Measurements from ENCODE around the gene SPIC.

SPIC gene

DNA sequence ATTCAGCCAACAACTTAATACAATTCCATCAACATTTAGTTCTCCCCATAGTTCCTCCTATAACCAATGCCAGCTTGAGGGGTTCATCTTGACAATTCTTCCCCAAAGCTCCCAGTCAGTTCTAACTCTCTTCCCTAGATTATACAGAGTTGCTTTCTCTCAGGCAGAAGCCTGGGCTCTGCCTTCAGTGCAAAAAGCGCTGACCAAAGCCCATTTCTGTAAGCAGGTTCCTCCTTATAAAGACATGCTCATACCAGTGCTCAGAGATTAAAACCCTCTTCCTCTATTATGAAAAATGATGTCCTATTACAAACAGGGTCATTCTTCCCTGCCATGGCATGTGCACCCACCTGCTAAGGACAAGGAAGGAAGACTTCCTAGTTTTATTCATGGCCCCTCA is 16.2 kb downstream of the SPIC start:
- Histone ChIP-seq H3K79me2 (ENCODE audit: insufficient read depth, low read length) (no peaks in the 10 kb centered on the region), H4K20me1 (ENCODE audit: low read depth, low read length) (no peaks in the 10 kb centered on the region), H3K27me3 (ENCODE audit: low read length) (no peaks in the 10 kb centered on the region), H3K9ac (ENCODE audit: low read length) (no peak overlapping the region), H3K4me3 (ENCODE audit: insufficient read depth, low read length, poor library complexity, severe bottlenecking) (no peak overlapping the region), H2AFZ (ENCODE audit: low read depth, low read length, severe bottlenecking) (no peak overlapping the region), H3K9me3 (ENCODE audit: insufficient read depth, low read length) (no peaks in the 10 kb centered on the region), H3F3A (ENCODE audit: insufficient read depth) (no peaks in the 10 kb centered on the region), H3K4me2 (ENCODE audit: low read depth, low read length, poor library complexity, severe bottlenecking) (no peak overlapping the region), H3K9me2 (replicated peaks; ENCODE audit: insufficient read depth, low read length) (no peaks in the 10 kb centered on the region), H3K36me3 (ENCODE audit: low read length) (no peaks in the 10 kb centered on the region), H3K27ac (ENCODE audit: low read depth, low read length) (no peak overlapping the region)
- no peak for TF ChIP-seq EZH2phosphoT487 (conservative IDR thresholded peaks at IDR 0.05; ENCODE audit: low read length)
- TF ChIP-seq, protein P1, sequence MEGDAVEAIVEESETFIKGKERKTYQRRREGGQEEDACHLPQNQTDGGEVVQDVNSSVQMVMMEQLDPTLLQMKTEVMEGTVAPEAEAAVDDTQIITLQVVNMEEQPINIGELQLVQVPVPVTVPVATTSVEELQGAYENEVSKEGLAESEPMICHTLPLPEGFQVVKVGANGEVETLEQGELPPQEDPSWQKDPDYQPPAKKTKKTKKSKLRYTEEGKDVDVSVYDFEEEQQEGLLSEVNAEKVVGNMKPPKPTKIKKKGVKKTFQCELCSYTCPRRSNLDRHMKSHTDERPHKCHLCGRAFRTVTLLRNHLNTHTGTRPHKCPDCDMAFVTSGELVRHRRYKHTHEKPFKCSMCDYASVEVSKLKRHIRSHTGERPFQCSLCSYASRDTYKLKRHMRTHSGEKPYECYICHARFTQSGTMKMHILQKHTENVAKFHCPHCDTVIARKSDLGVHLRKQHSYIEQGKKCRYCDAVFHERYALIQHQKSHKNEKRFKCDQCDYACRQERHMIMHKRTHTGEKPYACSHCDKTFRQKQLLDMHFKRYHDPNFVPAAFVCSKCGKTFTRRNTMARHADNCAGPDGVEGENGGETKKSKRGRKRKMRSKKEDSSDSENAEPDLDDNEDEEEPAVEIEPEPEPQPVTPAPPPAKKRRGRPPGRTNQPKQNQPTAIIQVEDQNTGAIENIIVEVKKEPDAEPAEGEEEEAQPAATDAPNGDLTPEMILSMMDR (IDR thresholded peaks at IDR 0.05; ENCODE audit: insufficient read depth, low read length, poor library complexity, severe bottlenecking) = no peak

- no peaks in the 10 kb centered on the region for H3K36me3 ChIP-seq (ENCODE audit: low read length)
- H3K27me3 ChIP-seq (ENCODE audit: low read length) = no peaks in the 10 kb centered on the region
- H3K9me3 ChIP-seq (ENCODE audit: insufficient read depth, low read length) = no peaks in the 10 kb centered on the region
- H3K27ac ChIP-seq (ENCODE audit: low read depth, low read length) = no peak overlapping the region
- H3K9me2 ChIP-seq (replicated peaks; ENCODE audit: insufficient read depth, low read length) = no peaks in the 10 kb centered on the region
- no peak overlapping the region for H3K9ac ChIP-seq (ENCODE audit: low read length)
- no peak overlapping the region for H3K4me2 ChIP-seq (ENCODE audit: low read depth, low read length, poor library complexity, severe bottlenecking)
- H3F3A ChIP-seq (ENCODE audit: insufficient read depth) = no peaks in the 10 kb centered on the region
- TF ChIP-seq, protein P1 (IDR thresholded peaks at IDR 0.05; ENCODE audit: insufficient read depth, low read length, poor library complexity, severe bottlenecking) = no peak
- no peak for TF ChIP-seq EZH2phosphoT487 (conservative IDR thresholded peaks at IDR 0.05; ENCODE audit: low read length)
- no peak overlapping the region for H3K4me3 ChIP-seq (ENCODE audit: insufficient read depth, low read length, poor library complexity, severe bottlenecking)
- no peak overlapping the region for H2AFZ ChIP-seq (ENCODE audit: low read depth, low read length, severe bottlenecking)
- no peaks in the 10 kb centered on the region for H3K79me2 ChIP-seq (ENCODE audit: insufficient read depth, low read length)
- H4K20me1 ChIP-seq (ENCODE audit: low read depth, low read length) = no peaks in the 10 kb centered on the region
Observed at GRCh38 chr12:101493556-101493955, 18.4 kb downstream of the SPIC start.

DNA sequence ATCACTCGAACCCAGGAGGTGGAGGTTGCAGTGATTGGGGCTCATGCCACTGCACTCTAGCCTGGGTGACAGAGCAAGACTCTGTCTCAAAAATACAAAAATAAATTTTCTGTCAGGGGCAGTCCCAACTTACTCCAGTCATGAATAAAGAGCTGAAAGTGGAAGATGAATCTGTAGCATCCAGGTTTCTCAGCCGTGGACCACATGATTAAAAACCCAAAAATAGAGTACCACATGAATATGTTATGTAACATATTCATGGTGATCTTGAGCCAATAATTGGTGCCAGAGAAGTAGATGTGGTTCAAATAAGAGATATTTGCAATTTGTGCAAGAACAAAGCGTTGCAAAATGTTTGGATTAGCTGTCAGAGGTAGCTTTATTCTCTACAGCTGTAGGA is 23.1 kb downstream of the SPIC start:
- Histone ChIP-seq H4K20me1 (ENCODE audit: low read depth, low read length) (no peaks in the 10 kb centered on the region), H3K27me3 (ENCODE audit: low read length) (no peaks in the 10 kb centered on the region), H3K36me3 (ENCODE audit: low read length) (no peaks in the 10 kb centered on the region), H3K4me3 (ENCODE audit: insufficient read depth, low read length, poor library complexity, severe bottlenecking) (no peak overlapping the region), H3K9me3 (ENCODE audit: insufficient read depth, low read length) (no peaks in the 10 kb centered on the region), H3K27ac (ENCODE audit: low read depth, low read length) (no peak overlapping the region), H3K9ac (ENCODE audit: low read length) (no peak overlapping the region), H3K4me2 (ENCODE audit: low read depth, low read length, poor library complexity, severe bottlenecking) (no peak overlapping the region), H3K79me2 (ENCODE audit: insufficient read depth, low read length) (no peaks in the 10 kb centered on the region), H3F3A (ENCODE audit: insufficient read depth) (no peaks in the 10 kb centered on the region), H3K9me2 (replicated peaks; ENCODE audit: insufficient read depth, low read length) (no peaks in the 10 kb centered on the region), H2AFZ (ENCODE audit: low read depth, low read length, severe bottlenecking) (no peak overlapping the region)
- TF ChIP-seq, protein P1 (IDR thresholded peaks at IDR 0.05; ENCODE audit: insufficient read depth, low read length, poor library complexity, severe bottlenecking) = no peak
- TF ChIP-seq EZH2phosphoT487 (conservative IDR thresholded peaks at IDR 0.05; ENCODE audit: low read length) = no peak
